ENCODE data around the gene DDC. TPM values are rescaled to one million over a fixed set of nuclear protein-coding genes. Genes with fewer than 3 reads are reported as not detected.

The DDC gene
- total RNA-seq, 1 donor from 2014 or later = not detected

- no peak for ATAC-seq (ENCODE audit: low read depth)
- ChIA-PET POLR2A (no interaction called here), CTCF (interaction anchor here (1.3 to 6.5 kb wide), 5 partner anchors 9 to 308 kb away, joined by 3 to 79 read pairs (median 4); no protein-coding TSS in a partner anchor)
- Mint-ChIP-seq H3K27ac (no peak overlapping the region), H3K36me3 (ENCODE audit: low read depth) (no peaks in the 10 kb centered on the region), H3K9me3 (no peaks in the 10 kb centered on the region), H3K4me1 (peaks cover 32% of the 10 kb centered on the region), H3K27me3 (no peaks in the 10 kb centered on the region), H3K4me3 (no peak overlapping the region)
- intact Hi-C loops (cut with micrococcal nuclease) = no loop called here
- no peak for DNase-seq
- TF ChIP-seq CTCF (IDR thresholded peaks at IDR 0.05) = no peak
These were observed 144.2 kb downstream of the DDC start for GRCh38 chr7:50421043-50421442.

GRCh38 chr7:50418526-50419290 is 146.5 kb downstream of the DDC start:
- TF ChIP-seq CTCF (IDR thresholded peaks at IDR 0.05) = no peak
- no peak for DNase-seq
- Mint-ChIP-seq H3K27ac (no peak overlapping the region), H3K4me1 (peaks cover 49% of the 10 kb centered on the region), H3K9me3 (no peaks in the 10 kb centered on the region), H3K27me3 (no peaks in the 10 kb centered on the region), H3K4me3 (no peak overlapping the region), H3K36me3 (ENCODE audit: low read depth) (no peaks in the 10 kb centered on the region)
- ChIA-PET CTCF (interaction anchor here (0.7 to 6.5 kb wide), 41 partner anchors 9 to 742 kb away, joined by 3 to 85 read pairs (median 5); partner anchors contain the start of genes IKZF1 and ZPBP), POLR2A (interaction anchor here (0.8 to 2.7 kb wide), 6 partner anchors 8 to 213 kb away, joined by 3 to 23 read pairs (median 4); partner anchors contain the start of gene IKZF1)
- ATAC-seq (ENCODE audit: low read depth) = no peak
- intact Hi-C loops (cut with micrococcal nuclease) = loop anchor here (1.0 to 2.0 kb wide), 8 partner anchors 36 to 742 kb away; no protein-coding TSS in a partner anchor

- H3K27ac Mint-ChIP-seq = peak overlapping the region; percentile 35
- H3K9me3 Mint-ChIP-seq = no peaks in the 10 kb centered on the region
- H3K27me3 Mint-ChIP-seq = no peaks in the 10 kb centered on the region
- H3K36me3 Mint-ChIP-seq (ENCODE audit: low read depth) = no peaks in the 10 kb centered on the region
- peak; percentile 82 for ATAC-seq (ENCODE audit: low read depth)
- peak; percentile 47 for DNase-seq
- CTCF ChIA-PET = interaction anchor here (0.7 to 6.5 kb wide), 48 partner anchors 9 to 743 kb away, joined by 3 to 85 read pairs (median 5); partner anchors contain the start of genes IKZF1 and ZPBP
- TF ChIP-seq CTCF (IDR thresholded peaks at IDR 0.05) = peak; percentile 56
- H3K4me1 Mint-ChIP-seq = peaks cover 51% of the 10 kb centered on the region
- POLR2A ChIA-PET = interaction anchor here (0.8 to 2.7 kb wide), 6 partner anchors 20 to 212 kb away, joined by 3 to 23 read pairs (median 4); partner anchors contain the start of gene IKZF1
- intact Hi-C loops (cut with micrococcal nuclease) = loop anchor here (1.0 to 2.0 kb wide), 8 partner anchors 36 to 743 kb away; no protein-coding TSS in a partner anchor
- no peak overlapping the region for H3K4me3 Mint-ChIP-seq
These were observed 147.1 kb downstream of the DDC start for GRCh38 chr7:50418086-50418515.

GRCh38 chr7:50416527-50417182 is 148.6 kb downstream of the DDC start:
- DNase-seq = no peak
- no peak for TF ChIP-seq CTCF (IDR thresholded peaks at IDR 0.05)
- H3K27me3 Mint-ChIP-seq = no peaks in the 10 kb centered on the region
- intact Hi-C loops (cut with micrococcal nuclease) = loop anchor here (1.0 kb wide), 2 partner anchors 9 to 142 kb away; no protein-coding TSS in a partner anchor
- H3K36me3 Mint-ChIP-seq (ENCODE audit: low read depth) = no peaks in the 10 kb centered on the region
- peaks cover 66% of the 10 kb centered on the region for H3K4me1 Mint-ChIP-seq
- ChIA-PET CTCF (interaction anchor here (0.8 to 6.5 kb wide), 14 partner anchors 11 to 323 kb away, joined by 3 to 85 read pairs (median 11); partner anchors contain the start of gene ZPBP), POLR2A (interaction anchor here (0.9 to 2.7 kb wide), 5 partner anchors 19 to 269 kb away, joined by 4 to 23 read pairs (median 5); no protein-coding TSS in a partner anchor)
- peak; percentile 59 for ATAC-seq (ENCODE audit: low read depth)
- H3K4me3 Mint-ChIP-seq = peak overlapping the region; percentile 59
- peak overlapping the region; percentile 92 for H3K27ac Mint-ChIP-seq
- H3K9me3 Mint-ChIP-seq = no peaks in the 10 kb centered on the region

All from activated B cell treated with CpG ODN at 0.5 μM for 24 hours (primary cell).